K562 (cell line): Measurements from ENCODE around the gene TREM2.

ENCODE experiments used
- FOXK1 ChIP-seq: sonication (generic); formaldehyde crosslinking; IDR thresholded peaks from 2 replicates; pipeline ENCODE4 v1.8.0; 2022; ENCODE audit warnings: missing genetic modification reagents, mild to moderate bottlenecking, borderline replicate concordance
- GTF2F1 ChIP-seq: IDR thresholded peaks from 2 replicates; pipeline ENCODE4 v1.6.1; 2011; ENCODE audit warnings: low read depth, low read length, improper control_type of control experiment
- HMGN3 ChIP-seq: IDR thresholded peaks from 2 replicates; pipeline ENCODE4 v1.6.1; 2011; ENCODE audit warnings: borderline replicate concordance, low read depth, mild to moderate bottlenecking, mixed read lengths, low read length; ENCODE audit not compliant: insufficient read length; ENCODE audit errors: extremely low read depth
- MCM2 ChIP-seq: fragments of 450-650 bp; IDR thresholded peaks from 2 replicates; pipeline ENCODE4 v1.6.1; 2017; ENCODE audit warnings: low read depth, mild to moderate bottlenecking
- NR1H2 ChIP-seq: sonication (generic); formaldehyde crosslinking; IDR thresholded peaks from 2 replicates; pipeline ENCODE4 v1.4.0; 2020; ENCODE audit warnings: mild to moderate bottlenecking, missing genetic modification reagents
- POLR2AphosphoS5 ChIP-seq: IDR thresholded peaks from 2 replicates; pipeline ENCODE4 v1.6.1; 2011; ENCODE audit warnings: mild to moderate bottlenecking, low read depth, low read length, moderate library complexity; ENCODE audit not compliant: control insufficient read depth, insufficient read depth
- SAP30 ChIP-seq: fragments of 200-600 bp; sonication (generic); IDR thresholded peaks from 2 replicates; pipeline ENCODE4 v1.6.1; 2012; ENCODE audit warnings: borderline replicate concordance, low read depth, mild to moderate bottlenecking, moderate library complexity, low read length, control low read depth, inconsistent platforms; ENCODE audit not compliant: insufficient read depth, poor library complexity, severe bottlenecking
- U2AF1 ChIP-seq: fragments of 200-400 bp; formaldehyde crosslinking; optimal IDR thresholded peaks from 2 replicates; pipeline ENCODE3; 2017; ENCODE audit warnings: mild to moderate bottlenecking, low read depth, low read length, moderate library complexity
- ZNF695 ChIP-seq: fragments of 450-650 bp; formaldehyde crosslinking; IDR thresholded peaks from 2 replicates; pipeline ENCODE4 v1.4.0; 2020; ENCODE audit warnings: mild to moderate bottlenecking, moderate library complexity
- TF ChIP-seq, protein P1 (sequence below), 3 experiments: IDR thresholded peaks in 2 of 3; conservative IDR thresholded peaks in 1 of 3; 2 replicates each; pipeline ENCODE4 v1.5.1; 2011 to 2012; ENCODE audit warnings: low read length in 3 of 3, mild to moderate bottlenecking in 3 of 3, control low read depth in 2 of 3, improper control_type of control experiment in 1 of 3, inconsistent platforms in 1 of 3, low read depth in 1 of 3, mixed read lengths in 1 of 3, moderate library complexity in 1 of 3; ENCODE audit not compliant: insufficient read depth in 2 of 3
- TF ChIP-seq, protein P2 (sequence below), 2 experiments: fragments of 450-650 bp in 1 of 2; IDR thresholded peaks; 2 replicates each; pipeline ENCODE4 v1.6.1; 2011 to 2017; ENCODE audit warnings: low read depth in 2 of 2, antibody characterized with exemption in 1 of 2, borderline replicate concordance in 1 of 2, low read length in 1 of 2, mild to moderate bottlenecking in 1 of 2, mixed read lengths in 1 of 2; ENCODE audit not compliant: control insufficient read depth in 1 of 2

DNA sequence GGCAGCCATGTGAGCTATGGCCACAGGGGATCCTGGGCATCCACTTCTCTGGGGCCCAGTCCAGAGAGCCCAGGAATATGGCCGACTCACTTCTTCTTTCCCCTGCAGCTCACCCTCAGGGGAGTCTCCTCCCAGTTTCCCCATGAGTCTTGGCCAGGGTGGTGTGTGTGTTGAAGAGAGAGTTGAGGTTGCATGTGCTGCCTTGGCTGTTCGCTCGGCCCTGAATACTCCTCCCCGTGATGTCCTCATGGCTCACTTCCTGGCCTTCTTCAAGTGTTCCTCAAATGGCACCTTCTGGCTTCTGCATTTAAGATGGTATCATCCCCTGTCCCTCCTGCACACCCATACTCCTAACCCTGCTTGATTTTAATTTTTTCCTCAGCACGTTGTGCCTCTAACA, 5.6 kb downstream of the TREM2 start:
- TF ChIP-seq POLR2AphosphoS5 (no peak), MCM2 (no peak), U2AF1 (no peak), NR1H2 (CRISPR knock-in tag) (no peak), ZNF695 (CRISPR knock-in tag) (no peak), SAP30 (no peak), FOXK1 (CRISPR knock-in tag) (no peak), GTF2F1 (no peak), HMGN3 (no peak)
- TF ChIP-seq, protein P1, sequence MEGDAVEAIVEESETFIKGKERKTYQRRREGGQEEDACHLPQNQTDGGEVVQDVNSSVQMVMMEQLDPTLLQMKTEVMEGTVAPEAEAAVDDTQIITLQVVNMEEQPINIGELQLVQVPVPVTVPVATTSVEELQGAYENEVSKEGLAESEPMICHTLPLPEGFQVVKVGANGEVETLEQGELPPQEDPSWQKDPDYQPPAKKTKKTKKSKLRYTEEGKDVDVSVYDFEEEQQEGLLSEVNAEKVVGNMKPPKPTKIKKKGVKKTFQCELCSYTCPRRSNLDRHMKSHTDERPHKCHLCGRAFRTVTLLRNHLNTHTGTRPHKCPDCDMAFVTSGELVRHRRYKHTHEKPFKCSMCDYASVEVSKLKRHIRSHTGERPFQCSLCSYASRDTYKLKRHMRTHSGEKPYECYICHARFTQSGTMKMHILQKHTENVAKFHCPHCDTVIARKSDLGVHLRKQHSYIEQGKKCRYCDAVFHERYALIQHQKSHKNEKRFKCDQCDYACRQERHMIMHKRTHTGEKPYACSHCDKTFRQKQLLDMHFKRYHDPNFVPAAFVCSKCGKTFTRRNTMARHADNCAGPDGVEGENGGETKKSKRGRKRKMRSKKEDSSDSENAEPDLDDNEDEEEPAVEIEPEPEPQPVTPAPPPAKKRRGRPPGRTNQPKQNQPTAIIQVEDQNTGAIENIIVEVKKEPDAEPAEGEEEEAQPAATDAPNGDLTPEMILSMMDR (IDR thresholded peaks at IDR 0.05 in 2 of 3, conservative IDR thresholded peaks at IDR 0.05 in 1 of 3; ENCODE audit: insufficient read depth in 2 of 3, low read depth in 1 of 3, low read length in 3 of 3): no peak
- TF ChIP-seq, protein P2, sequence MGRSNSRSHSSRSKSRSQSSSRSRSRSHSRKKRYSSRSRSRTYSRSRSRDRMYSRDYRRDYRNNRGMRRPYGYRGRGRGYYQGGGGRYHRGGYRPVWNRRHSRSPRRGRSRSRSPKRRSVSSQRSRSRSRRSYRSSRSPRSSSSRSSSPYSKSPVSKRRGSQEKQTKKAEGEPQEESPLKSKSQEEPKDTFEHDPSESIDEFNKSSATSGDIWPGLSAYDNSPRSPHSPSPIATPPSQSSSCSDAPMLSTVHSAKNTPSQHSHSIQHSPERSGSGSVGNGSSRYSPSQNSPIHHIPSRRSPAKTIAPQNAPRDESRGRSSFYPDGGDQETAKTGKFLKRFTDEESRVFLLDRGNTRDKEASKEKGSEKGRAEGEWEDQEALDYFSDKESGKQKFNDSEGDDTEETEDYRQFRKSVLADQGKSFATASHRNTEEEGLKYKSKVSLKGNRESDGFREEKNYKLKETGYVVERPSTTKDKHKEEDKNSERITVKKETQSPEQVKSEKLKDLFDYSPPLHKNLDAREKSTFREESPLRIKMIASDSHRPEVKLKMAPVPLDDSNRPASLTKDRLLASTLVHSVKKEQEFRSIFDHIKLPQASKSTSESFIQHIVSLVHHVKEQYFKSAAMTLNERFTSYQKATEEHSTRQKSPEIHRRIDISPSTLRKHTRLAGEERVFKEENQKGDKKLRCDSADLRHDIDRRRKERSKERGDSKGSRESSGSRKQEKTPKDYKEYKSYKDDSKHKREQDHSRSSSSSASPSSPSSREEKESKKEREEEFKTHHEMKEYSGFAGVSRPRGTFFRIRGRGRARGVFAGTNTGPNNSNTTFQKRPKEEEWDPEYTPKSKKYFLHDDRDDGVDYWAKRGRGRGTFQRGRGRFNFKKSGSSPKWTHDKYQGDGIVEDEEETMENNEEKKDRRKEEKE (IDR thresholded peaks at IDR 0.05; ENCODE audit: borderline replicate concordance in 1 of 2, control insufficient read depth in 1 of 2, low read depth in 2 of 2, low read length in 1 of 2): no peak
